H9 (cell line): ENCODE data around the gene FAM200A. TPM values are rescaled to one million over a fixed set of nuclear protein-coding genes. Genes with fewer than 3 reads are reported as not detected.
A peak's percentile ranks its signal among the peaks of the same experiment; 100 is the strongest.

Experiments
- DNase-seq: peaks from one replicate; pipeline ENCODE4 v3.0.0-alpha.2; 2017
- H2AFZ ChIP-seq: one replicate; pipeline ENCODE4 v1.6.1; 2013; ENCODE audit warnings: mild to moderate bottlenecking, low read length, control low read depth, moderate library complexity
- H2AK5ac ChIP-seq: 2 replicates; pipeline ENCODE4 v1.6.1; 2013; ENCODE audit warnings: low read length, control low read depth, mixed read lengths; ENCODE audit not compliant: insufficient read length
- H2BK120ac ChIP-seq: one replicate; pipeline ENCODE4 v1.6.1; 2013; ENCODE audit warnings: low read depth, mild to moderate bottlenecking, low read length, control low read depth, inconsistent platforms; ENCODE audit not compliant: poor library complexity, severe bottlenecking
- H2BK12ac ChIP-seq: 2 replicates; pipeline ENCODE4 v1.6.1; 2013; ENCODE audit warnings: low read length, control low read depth, mixed read lengths, low read depth; ENCODE audit not compliant: insufficient read length
- H2BK15ac ChIP-seq: 2 replicates; pipeline ENCODE4 v1.6.1; 2013; ENCODE audit warnings: low read depth, low read length, control low read depth
- H2BK20ac ChIP-seq: one replicate; pipeline ENCODE4 v1.6.1; 2013; ENCODE audit warnings: low read depth, mild to moderate bottlenecking, low read length, control low read depth, inconsistent platforms; ENCODE audit not compliant: poor library complexity, severe bottlenecking
- H2BK5ac ChIP-seq: 2 replicates; pipeline ENCODE4 v1.6.1; 2013; ENCODE audit warnings: low read length, control low read depth, mixed read lengths; ENCODE audit not compliant: insufficient read length
- H3K14ac ChIP-seq: 2 replicates; pipeline ENCODE4 v1.6.1; 2013; ENCODE audit warnings: low read length, control low read depth; ENCODE audit not compliant: insufficient read depth
- H3K18ac ChIP-seq: 2 replicates; pipeline ENCODE4 v1.6.1; 2013; ENCODE audit warnings: low read depth, mild to moderate bottlenecking, mixed read lengths, low read length, control low read depth; ENCODE audit not compliant: insufficient read length
- H3K23ac ChIP-seq: 2 replicates; pipeline ENCODE4 v1.6.1; 2013; ENCODE audit warnings: low read length, control low read depth, mixed read lengths, low read depth; ENCODE audit not compliant: insufficient read length
- H3K23me2 ChIP-seq: 2 replicates; pipeline ENCODE4 v1.6.1; 2013; ENCODE audit warnings: low read depth, mild to moderate bottlenecking, mixed read lengths, low read length, control low read depth; ENCODE audit not compliant: insufficient read length, poor library complexity, severe bottlenecking
- H3K27ac ChIP-seq: 2 replicates; pipeline ENCODE4 v1.5.1; 2013; ENCODE audit warnings: low read length, control low read depth, mixed read lengths, low read depth; ENCODE audit not compliant: insufficient read length
- H3K27me3 ChIP-seq: 2 replicates; pipeline ENCODE4 v1.6.1; 2013; ENCODE audit warnings: low read length, control low read depth, inconsistent platforms; ENCODE audit not compliant: insufficient read depth
- H3K4ac ChIP-seq: 2 replicates; pipeline ENCODE4 v1.6.1; 2013; ENCODE audit warnings: low read depth, mild to moderate bottlenecking, control low read depth, inconsistent platforms, low read length, moderate library complexity
- H3K4me1 ChIP-seq: 2 replicates; pipeline ENCODE4 v1.6.1; 2013; ENCODE audit warnings: low read length, control low read depth, inconsistent platforms; ENCODE audit not compliant: insufficient read depth
- H3K4me2 ChIP-seq: 2 replicates; pipeline ENCODE4 v1.6.1; 2013; ENCODE audit warnings: low read length, control low read depth, mixed read lengths; ENCODE audit not compliant: insufficient read length, insufficient read depth
- H3K56ac ChIP-seq: 2 replicates; pipeline ENCODE4 v1.6.1; 2013; ENCODE audit warnings: low read depth, mild to moderate bottlenecking, mixed read lengths, low read length, control low read depth; ENCODE audit not compliant: insufficient read length
- H3K79me1 ChIP-seq: 2 replicates; pipeline ENCODE4 v1.6.1; 2013; ENCODE audit warnings: low read depth, mild to moderate bottlenecking, moderate library complexity, low read length, control low read depth, inconsistent platforms; ENCODE audit not compliant: insufficient read depth, poor library complexity, severe bottlenecking
- H3K79me2 ChIP-seq: 2 replicates; pipeline ENCODE4 v1.6.1; 2013; ENCODE audit warnings: low read length, control low read depth, inconsistent platforms; ENCODE audit not compliant: insufficient read depth
- H3K9ac ChIP-seq: 2 replicates; pipeline ENCODE4 v1.6.1; 2013; ENCODE audit warnings: low read length, control low read depth, mixed read lengths; ENCODE audit not compliant: insufficient read length; ENCODE audit errors: extremely low read depth
- H3K9me3 ChIP-seq: one replicate; pipeline ENCODE4 v1.6.1; 2013; ENCODE audit warnings: low read depth, low read length, inconsistent platforms; ENCODE audit not compliant: control insufficient read depth
- H3T11ph ChIP-seq: one replicate; pipeline ENCODE4 v1.6.1; 2013; ENCODE audit warnings: mild to moderate bottlenecking, low read length, control low read depth, inconsistent platforms
- H4K20me1 ChIP-seq: one replicate; pipeline ENCODE4 v1.6.1; 2013; ENCODE audit not compliant: control insufficient read depth, insufficient read length, insufficient read depth
- H4K5ac ChIP-seq: 2 replicates; pipeline ENCODE4 v1.6.1; 2013; ENCODE audit warnings: low read depth, mild to moderate bottlenecking, mixed read lengths, low read length, control low read depth; ENCODE audit not compliant: insufficient read length
- H4K8ac ChIP-seq: replicated peaks from 2 replicates; pipeline ENCODE4 v1.6.1; 2013; ENCODE audit warnings: low read length, control low read depth, mixed read lengths, low read depth; ENCODE audit not compliant: insufficient read length
- H4K91ac ChIP-seq: 2 replicates; pipeline ENCODE4 v1.6.1; 2013; ENCODE audit warnings: low read depth, mild to moderate bottlenecking, moderate library complexity, mixed read lengths, low read length, control low read depth; ENCODE audit not compliant: insufficient read length
- H3K27ac Mint-ChIP-seq, 3 experiments: 2 replicates in 2 of 3; 3 replicates in 1 of 3; pipeline ENCODE4 v1.8.0; 2020 to 2021; ENCODE audit warnings: mixed read lengths in 3 of 3, mild to moderate bottlenecking in 1 of 3, moderate library complexity in 1 of 3
- H3K27me3 Mint-ChIP-seq: 2 replicates; pipeline ENCODE4 v1.8.0; 2021; ENCODE audit warnings: low read depth, mild to moderate bottlenecking, moderate library complexity, mixed read lengths
- H3K36me3 Mint-ChIP-seq, 3 experiments: 2 replicates in 2 of 3; 3 replicates in 1 of 3; pipeline ENCODE4 v1.8.0; 2020 to 2021; ENCODE audit warnings: low read depth in 3 of 3, mixed read lengths in 3 of 3; ENCODE audit not compliant: insufficient read depth in 1 of 3
- H3K4me1 Mint-ChIP-seq, 2 experiments: 2 replicates each; pipeline ENCODE4 v1.8.0; 2020; ENCODE audit warnings: mixed read lengths in 2 of 2
- H3K4me3 Mint-ChIP-seq, 2 experiments: 2 replicates in 1 of 2; 3 replicates in 1 of 2; pipeline ENCODE4 v1.8.0; 2020 to 2021; ENCODE audit warnings: mild to moderate bottlenecking in 2 of 2, mixed read lengths in 2 of 2, moderate library complexity in 1 of 2
- H3K9me3 Mint-ChIP-seq, 2 experiments: 2 replicates in 1 of 2; 3 replicates in 1 of 2; pipeline ENCODE4 v1.8.0; 2020; ENCODE audit warnings: mild to moderate bottlenecking in 2 of 2, mixed read lengths in 2 of 2, moderate library complexity in 1 of 2
- CTCF ChIP-seq: fragments of 200-600 bp; sonication (generic); conservative IDR thresholded peaks from 3 replicates; pipeline ENCODE4 v1.8.0; 2021; ENCODE audit warnings: antibody characterized with exemption, mild to moderate bottlenecking
- WGBS: extraction: QIAGEN DNeasy Blood & Tissue Kit; methylation state at CpG from one replicate; pipeline ENCODE4 v1.1.7; 2013; ENCODE audit warnings: missing lambda C conversion rate, low lambda C conversion rate, mixed read lengths; ENCODE audit not compliant: insufficient read length; ENCODE audit errors: extremely low coverage; 5-methylcytosine and 5-hydroxymethylcytosine counted together
- total RNA-seq: library from RNA; stranded (reverse); gene quantifications from 2 replicates; pipeline ENCODE4 v1.2.1, GENCODE V29; 2021

FAM200A gene
- total RNA-seq, 1 experiment from 2014 or later: 7.8 TPM

GRCh38 chr7:99579281-99579955, 27.5 kb upstream of the FAM200A start:
- Histone ChIP-seq H3K23me2 (peaks cover 10% of the 10 kb centered on the region), H2BK20ac (no peak overlapping the region), H3K4me1 (peaks cover 2% of the 10 kb centered on the region; the same call in 1 of the 2 replicates), H3K4me2 (peak overlapping the region; percentile 84), H3K23ac (no peak overlapping the region), H2BK120ac (no peak overlapping the region), H3K56ac (no peak overlapping the region), H2BK12ac (no peak overlapping the region), H3T11ph (no peak overlapping the region), H3K27me3 (no peaks in the 10 kb centered on the region), H2AK5ac (no peak overlapping the region), H3K9ac (peak overlapping the region; percentile 55), H3K79me2 (no peaks in the 10 kb centered on the region), H2AFZ (no peak overlapping the region), H4K8ac (no peak overlapping the region), H3K27ac (no peak overlapping the region), H4K20me1 (no peaks in the 10 kb centered on the region), H2BK15ac (no peak overlapping the region), H2BK5ac (no peak overlapping the region), H4K91ac (no peak overlapping the region), H4K5ac (no peak overlapping the region), H3K9me3 (no peaks in the 10 kb centered on the region), H3K14ac (no peak overlapping the region), H3K79me1 (no peaks in the 10 kb centered on the region), H3K18ac (peak overlapping the region; percentile 18), H3K4ac (no peak overlapping the region)
- Mint-ChIP-seq H3K27me3 (no peaks in the 10 kb centered on the region; the same call in 1 of the 2 replicates), H3K36me3 (no peaks in the 10 kb centered on the region), H3K9me3 (no peaks in the 10 kb centered on the region), H3K4me3 (peak overlapping the region; percentile 83 to 88), H3K27ac (no peak overlapping the region), H3K4me1 (peaks cover 33 to 38% of the 10 kb centered on the region in 2 experiments)
- no peak for TF ChIP-seq CTCF
- WGBS: no CpG with 5 or more reads among the region's 10 CpGs
- no peak for DNase-seq
